ENCODE data around the gene CYP26A1.

DNA sequence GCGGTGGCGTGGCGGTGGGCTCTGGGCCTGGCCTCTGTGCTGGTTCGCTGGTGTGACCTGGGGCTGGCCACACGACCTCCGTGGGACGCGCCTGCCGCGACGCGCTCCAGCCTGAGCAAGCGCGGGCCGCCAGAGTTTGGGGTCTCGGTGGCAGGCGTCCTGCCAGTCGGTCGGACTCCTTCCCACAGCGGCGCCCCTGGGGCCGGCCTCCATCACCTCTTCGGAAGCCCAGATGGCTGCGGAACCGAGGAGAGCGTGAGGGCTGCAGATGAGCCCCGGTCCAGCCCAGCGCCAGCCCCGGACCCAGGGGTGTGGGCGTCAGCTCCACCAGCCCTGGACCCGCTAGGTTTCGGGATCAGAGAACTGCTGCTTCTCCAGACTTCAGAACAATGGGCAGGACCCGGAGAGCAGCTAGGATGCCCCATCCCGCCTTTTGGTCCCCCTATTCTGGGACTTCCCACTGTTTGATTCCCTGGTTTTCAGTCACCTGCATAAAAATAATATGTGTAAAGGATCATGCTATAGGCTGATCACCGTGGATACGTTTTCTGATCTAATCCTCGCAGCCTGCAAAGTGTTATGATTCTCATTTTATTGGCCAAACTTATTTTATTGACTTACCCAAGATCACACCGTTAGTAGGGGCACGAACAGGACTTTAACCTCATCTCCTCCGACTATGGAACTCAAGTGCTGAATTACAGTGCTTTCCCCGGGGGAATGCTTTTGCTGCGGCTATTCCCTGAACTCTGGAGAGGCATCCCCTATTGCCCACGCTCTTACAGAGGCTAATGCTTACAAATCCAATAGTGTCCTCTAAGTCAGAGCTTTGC lies 10.3 kb upstream of the CYP26A1 start:
- no peak for TF ChIP-seq POLR2A (IDR thresholded peaks at IDR 0.05; ENCODE audit: low read depth, low read length)
- no peak for TF ChIP-seq TAF1 (IDR thresholded peaks at IDR 0.05; ENCODE audit: borderline replicate concordance, low read depth, low read length)
- TF ChIP-seq POLR2AphosphoS5 (IDR thresholded peaks at IDR 0.05; ENCODE audit: low read depth, low read length), result no peak
